22Rv1 (cell line): Measurements from ENCODE around the gene BLOC1S6.

Experiments used
- CTCF ChIP-seq: fragments of 450-650 bp; IDR thresholded peaks from 2 replicates; pipeline ENCODE4 v1.5.1; 2017; ENCODE audit warnings: mild to moderate bottlenecking
- ZFX ChIP-seq: fragments of 450-650 bp; IDR thresholded peaks from 2 replicates; pipeline ENCODE4 v1.6.1; 2017; ENCODE audit warnings: antibody characterized with exemption, borderline replicate concordance

- TF ChIP-seq CTCF (no peak), ZFX (no peak)
Measured at GRCh38 chr15:45589256-45589655, 2.1 kb downstream of the BLOC1S6 start.
